HG03442 (cell line): Measurements from ENCODE around the gene ECE1.
"Not testable (repeated sequence)": the region's sequence is repeated elsewhere in the genome, so short reads cannot be mapped to it uniquely, and the experiment has no call there.

Experiments used
- ATAC-seq: cut with Tn5 transposase; IDR thresholded peaks from one replicate; pipeline ENCODE4 v1.9.1; 2021; ENCODE audit warnings: mild to moderate bottlenecking, moderate library complexity; ENCODE audit not compliant: unreplicated experiment

The ECE1 gene

GRCh38 chr1:21188235-21188634 is 102.0 kb downstream of the ECE1 start:
- no peak for ATAC-seq

- ATAC-seq = no peak
These were observed 105.0 kb downstream of the ECE1 start for GRCh38 chr1:21185221-21185731.

GRCh38 chr1:21184276-21184675 is 106.0 kb downstream of the ECE1 start:
- no peak for ATAC-seq

GRCh38 chr1:21182181-21182731 is 108.0 kb downstream of the ECE1 start:
- no peak for ATAC-seq

- not testable (repeated sequence) for ATAC-seq
These were observed 112.0 kb downstream of the ECE1 start for GRCh38 chr1:21178271-21178670.

GRCh38 chr1:21176586-21177555 is 113.4 kb downstream of the ECE1 start, which contains the start of gene EIF4G3:
EIF4G3 (minus strand) TSS chr1:21176897; CDS start chr1:21002742, 174,155 bp downstream.
- ATAC-seq = peak; percentile 85

GRCh38 chr1:21175670-21176581 is 114.3 kb downstream of the ECE1 start:
- ATAC-seq = peak; percentile 13

- no peak for ATAC-seq
These were observed 115.0 kb downstream of the ECE1 start for GRCh38 chr1:21175324-21175669.

GRCh38 chr1:21174654-21175323 is 115.5 kb downstream of the ECE1 start:
- ATAC-seq = no peak

GRCh38 chr1:21174230-21174629 is 116.0 kb downstream of the ECE1 start:
- no peak for ATAC-seq

GRCh38 chr1:21173096-21173495 is 117.2 kb downstream of the ECE1 start:
- not testable (repeated sequence) for ATAC-seq

GRCh38 chr1:21170837-21171236 is 119.4 kb downstream of the ECE1 start:
- ATAC-seq = not testable (repeated sequence)

GRCh38 chr1:21168444-21168843 is 121.8 kb downstream of the ECE1 start:
- ATAC-seq = no peak
